ENCODE data around the gene DIDO1.

DIDO1 gene

DNA sequence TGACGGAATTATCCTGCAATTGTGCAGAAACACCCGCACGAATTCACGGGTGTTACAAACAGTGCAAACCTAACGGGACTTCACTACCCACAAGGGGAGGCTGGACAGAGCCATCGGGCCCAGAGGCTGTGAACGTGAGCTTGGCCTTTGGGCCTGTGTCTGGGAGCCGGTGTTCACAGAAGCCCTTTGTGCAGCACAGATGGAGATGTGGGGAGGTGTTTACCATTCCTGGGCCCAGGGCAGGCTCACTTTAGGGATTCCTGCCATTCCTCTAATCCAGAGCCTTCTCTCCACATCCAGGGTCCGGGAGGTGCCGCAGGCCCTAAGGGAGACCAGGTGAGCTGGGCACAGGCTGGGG, 94.5 kb downstream of the DIDO1 start:
- no peaks in the 10 kb centered on the region for H3F3A ChIP-seq (ENCODE audit: insufficient read depth)
- no peaks in the 10 kb centered on the region for H3K27me3 ChIP-seq (ENCODE audit: low read length)
- TF ChIP-seq EZH2phosphoT487 (conservative IDR thresholded peaks at IDR 0.05; ENCODE audit: low read length) = no peak
- TF ChIP-seq, protein P1, sequence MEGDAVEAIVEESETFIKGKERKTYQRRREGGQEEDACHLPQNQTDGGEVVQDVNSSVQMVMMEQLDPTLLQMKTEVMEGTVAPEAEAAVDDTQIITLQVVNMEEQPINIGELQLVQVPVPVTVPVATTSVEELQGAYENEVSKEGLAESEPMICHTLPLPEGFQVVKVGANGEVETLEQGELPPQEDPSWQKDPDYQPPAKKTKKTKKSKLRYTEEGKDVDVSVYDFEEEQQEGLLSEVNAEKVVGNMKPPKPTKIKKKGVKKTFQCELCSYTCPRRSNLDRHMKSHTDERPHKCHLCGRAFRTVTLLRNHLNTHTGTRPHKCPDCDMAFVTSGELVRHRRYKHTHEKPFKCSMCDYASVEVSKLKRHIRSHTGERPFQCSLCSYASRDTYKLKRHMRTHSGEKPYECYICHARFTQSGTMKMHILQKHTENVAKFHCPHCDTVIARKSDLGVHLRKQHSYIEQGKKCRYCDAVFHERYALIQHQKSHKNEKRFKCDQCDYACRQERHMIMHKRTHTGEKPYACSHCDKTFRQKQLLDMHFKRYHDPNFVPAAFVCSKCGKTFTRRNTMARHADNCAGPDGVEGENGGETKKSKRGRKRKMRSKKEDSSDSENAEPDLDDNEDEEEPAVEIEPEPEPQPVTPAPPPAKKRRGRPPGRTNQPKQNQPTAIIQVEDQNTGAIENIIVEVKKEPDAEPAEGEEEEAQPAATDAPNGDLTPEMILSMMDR (IDR thresholded peaks at IDR 0.05; ENCODE audit: insufficient read depth, low read length, poor library complexity, severe bottlenecking) = no peak
- H4K20me1 ChIP-seq (ENCODE audit: low read depth, low read length) = no peaks in the 10 kb centered on the region
- no peaks in the 10 kb centered on the region for H3K36me3 ChIP-seq (ENCODE audit: low read length)
- no peaks in the 10 kb centered on the region for H3K79me2 ChIP-seq (ENCODE audit: insufficient read depth, low read length)
- no peak overlapping the region for H2AFZ ChIP-seq (ENCODE audit: low read depth, low read length, severe bottlenecking)
- no peaks in the 10 kb centered on the region for H3K9me2 ChIP-seq (replicated peaks; ENCODE audit: insufficient read depth, low read length)
- H3K4me3 ChIP-seq (ENCODE audit: insufficient read depth, low read length, poor library complexity, severe bottlenecking) = no peak overlapping the region
- H3K27ac ChIP-seq (ENCODE audit: low read depth, low read length) = no peak overlapping the region
- no peaks in the 10 kb centered on the region for H3K9me3 ChIP-seq (ENCODE audit: insufficient read depth, low read length)
- H3K4me2 ChIP-seq (ENCODE audit: low read depth, low read length, poor library complexity, severe bottlenecking) = peak overlapping the region; percentile 42
- no peak overlapping the region for H3K9ac ChIP-seq (ENCODE audit: low read length)

DNA sequence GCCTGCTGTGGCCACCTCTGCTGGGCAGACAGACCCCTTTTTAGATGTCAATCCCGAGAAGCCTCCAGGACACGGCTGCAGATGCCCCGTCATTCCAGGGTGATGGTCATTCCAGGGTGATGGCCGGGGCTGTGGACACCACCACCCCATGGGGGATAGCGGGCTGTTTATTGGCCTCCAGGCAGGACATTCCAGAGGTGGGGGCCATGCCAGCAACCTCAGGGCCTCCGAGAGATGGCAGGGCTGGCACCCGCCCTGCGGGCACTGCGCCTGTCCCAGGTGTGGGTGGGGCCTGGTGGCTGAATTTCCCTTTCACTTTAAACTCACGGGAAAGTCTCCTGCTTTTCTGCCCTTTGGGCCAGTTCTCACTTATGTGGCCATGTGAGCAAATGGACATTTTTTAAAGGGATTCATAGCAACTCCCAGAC, 94.9 kb downstream of the DIDO1 start:
- Histone ChIP-seq H3F3A (ENCODE audit: insufficient read depth) (no peaks in the 10 kb centered on the region), H4K20me1 (ENCODE audit: low read depth, low read length) (no peaks in the 10 kb centered on the region), H3K4me2 (ENCODE audit: low read depth, low read length, poor library complexity, severe bottlenecking) (no peak overlapping the region), H3K9ac (ENCODE audit: low read length) (no peak overlapping the region), H3K27ac (ENCODE audit: low read depth, low read length) (no peak overlapping the region), H3K36me3 (ENCODE audit: low read length) (no peaks in the 10 kb centered on the region), H3K9me2 (replicated peaks; ENCODE audit: insufficient read depth, low read length) (no peaks in the 10 kb centered on the region), H3K9me3 (ENCODE audit: insufficient read depth, low read length) (no peaks in the 10 kb centered on the region), H3K4me3 (ENCODE audit: insufficient read depth, low read length, poor library complexity, severe bottlenecking) (no peak overlapping the region), H2AFZ (ENCODE audit: low read depth, low read length, severe bottlenecking) (no peak overlapping the region), H3K79me2 (ENCODE audit: insufficient read depth, low read length) (no peaks in the 10 kb centered on the region), H3K27me3 (ENCODE audit: low read length) (no peaks in the 10 kb centered on the region)
- TF ChIP-seq, protein P1 (IDR thresholded peaks at IDR 0.05; ENCODE audit: insufficient read depth, low read length, poor library complexity, severe bottlenecking) = no peak
- TF ChIP-seq EZH2phosphoT487 (conservative IDR thresholded peaks at IDR 0.05; ENCODE audit: low read length) = no peak

DNA sequence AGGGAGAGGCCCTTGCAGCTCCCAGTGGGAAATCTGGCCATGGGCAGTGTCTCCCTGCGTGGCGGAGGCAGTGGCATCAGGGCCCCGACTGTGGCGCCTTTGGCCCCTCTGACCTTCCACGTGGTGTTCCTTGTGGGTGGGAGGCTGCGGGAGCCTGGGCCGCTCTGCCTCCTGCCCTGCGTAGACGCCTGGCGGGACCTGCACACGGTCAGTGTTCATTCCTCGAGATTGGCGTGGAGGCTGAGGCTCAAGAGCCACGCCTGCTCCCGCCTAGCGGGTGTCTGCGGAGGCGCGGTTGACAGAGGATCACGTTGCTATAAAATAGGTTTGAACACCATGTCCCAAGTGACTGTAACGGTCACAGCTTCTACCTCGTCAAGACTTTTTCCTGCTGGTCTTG, 95.5 kb downstream of the DIDO1 start:
- Histone ChIP-seq H3F3A (ENCODE audit: insufficient read depth) (no peaks in the 10 kb centered on the region), H3K27ac (ENCODE audit: low read depth, low read length) (no peak overlapping the region), H3K27me3 (ENCODE audit: low read length) (no peaks in the 10 kb centered on the region), H2AFZ (ENCODE audit: low read depth, low read length, severe bottlenecking) (no peak overlapping the region), H3K9me3 (ENCODE audit: insufficient read depth, low read length) (no peaks in the 10 kb centered on the region), H3K9ac (ENCODE audit: low read length) (no peak overlapping the region), H3K36me3 (ENCODE audit: low read length) (no peaks in the 10 kb centered on the region), H3K9me2 (replicated peaks; ENCODE audit: insufficient read depth, low read length) (no peaks in the 10 kb centered on the region), H4K20me1 (ENCODE audit: low read depth, low read length) (no peaks in the 10 kb centered on the region), H3K79me2 (ENCODE audit: insufficient read depth, low read length) (no peaks in the 10 kb centered on the region), H3K4me3 (ENCODE audit: insufficient read depth, low read length, poor library complexity, severe bottlenecking) (no peak overlapping the region), H3K4me2 (ENCODE audit: low read depth, low read length, poor library complexity, severe bottlenecking) (no peak overlapping the region)
- TF ChIP-seq EZH2phosphoT487 (conservative IDR thresholded peaks at IDR 0.05; ENCODE audit: low read length) = no peak
- TF ChIP-seq, protein P1 (IDR thresholded peaks at IDR 0.05; ENCODE audit: insufficient read depth, low read length, poor library complexity, severe bottlenecking) = no peak

DNA sequence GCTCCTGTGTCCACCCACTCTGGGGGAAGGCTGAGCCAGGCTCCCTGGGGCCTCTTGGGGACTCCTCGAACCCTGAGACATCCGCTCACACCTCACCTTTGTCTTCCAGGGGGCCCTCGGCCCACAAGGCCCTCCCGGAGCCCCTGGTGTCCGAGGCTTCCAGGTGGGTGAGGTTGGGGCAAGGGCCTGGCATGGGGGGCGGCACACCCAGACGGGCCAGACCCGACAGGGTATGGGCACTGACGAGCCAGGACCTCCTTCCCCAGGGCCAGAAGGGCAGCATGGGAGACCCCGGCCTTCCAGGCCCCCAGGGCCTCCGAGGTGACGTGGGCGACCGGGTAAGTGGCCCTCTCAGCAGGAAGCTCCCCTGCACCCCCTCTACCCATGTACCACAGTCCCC, 96.1 kb downstream of the DIDO1 start:
- no peaks in the 10 kb centered on the region for H3K27me3 ChIP-seq (ENCODE audit: low read length)
- no peaks in the 10 kb centered on the region for H3K9me2 ChIP-seq (replicated peaks; ENCODE audit: insufficient read depth, low read length)
- no peaks in the 10 kb centered on the region for H3F3A ChIP-seq (ENCODE audit: insufficient read depth)
- no peak overlapping the region for H3K9ac ChIP-seq (ENCODE audit: low read length)
- no peak overlapping the region for H3K4me3 ChIP-seq (ENCODE audit: insufficient read depth, low read length, poor library complexity, severe bottlenecking)
- H3K27ac ChIP-seq (ENCODE audit: low read depth, low read length) = no peak overlapping the region
- TF ChIP-seq EZH2phosphoT487 (conservative IDR thresholded peaks at IDR 0.05; ENCODE audit: low read length) = no peak
- TF ChIP-seq, protein P1 (IDR thresholded peaks at IDR 0.05; ENCODE audit: insufficient read depth, low read length, poor library complexity, severe bottlenecking) = no peak
- H3K9me3 ChIP-seq (ENCODE audit: insufficient read depth, low read length) = no peaks in the 10 kb centered on the region
- H3K4me2 ChIP-seq (ENCODE audit: low read depth, low read length, poor library complexity, severe bottlenecking) = no peak overlapping the region
- H2AFZ ChIP-seq (ENCODE audit: low read depth, low read length, severe bottlenecking) = no peak overlapping the region
- H3K79me2 ChIP-seq (ENCODE audit: insufficient read depth, low read length) = no peaks in the 10 kb centered on the region
- no peaks in the 10 kb centered on the region for H4K20me1 ChIP-seq (ENCODE audit: low read depth, low read length)
- H3K36me3 ChIP-seq (ENCODE audit: low read length) = no peaks in the 10 kb centered on the region

Data from SU-DHL-6 (cell line).